Endothelial cell of umbilical vein (primary cell): Measurements from ENCODE around the gene SPG11.

Experiments
- EZH2 ChIP-seq: IDR thresholded peaks from 2 replicates; pipeline ENCODE4 v1.6.1; 2012; ENCODE audit warnings: borderline replicate concordance, low read depth, mild to moderate bottlenecking, moderate library complexity, low read length, inconsistent platforms; ENCODE audit not compliant: severe bottlenecking
- JUN ChIP-seq: IDR thresholded peaks from 2 replicates; pipeline ENCODE4 v1.6.1; 2011; ENCODE audit warnings: borderline replicate concordance, low read depth; ENCODE audit not compliant: insufficient read length, insufficient read depth
- POLR2A ChIP-seq: IDR thresholded peaks from 2 replicates; pipeline ENCODE4 v1.6.1; 2012; ENCODE audit warnings: low read depth, mild to moderate bottlenecking, control low read depth, low read length
- TF ChIP-seq, protein P1 (sequence below): IDR thresholded peaks from 2 replicates; pipeline ENCODE4 v1.6.1; 2011; ENCODE audit not compliant: insufficient read depth, insufficient read length
- TF ChIP-seq, protein P2 (sequence below), 2 donors: IDR thresholded peaks; 1 replicate in 1 of 2; 2 replicates in 1 of 2; pipeline ENCODE4 v1.5.1; 2011; ENCODE audit warnings: low read length in 2 of 2, mild to moderate bottlenecking in 2 of 2, moderate library complexity in 2 of 2, control low read depth in 1 of 2, inconsistent platforms in 1 of 2, low read depth in 1 of 2; ENCODE audit not compliant: insufficient read depth in 1 of 2; ENCODE audit errors: extremely low read depth in 1 of 2

DNA sequence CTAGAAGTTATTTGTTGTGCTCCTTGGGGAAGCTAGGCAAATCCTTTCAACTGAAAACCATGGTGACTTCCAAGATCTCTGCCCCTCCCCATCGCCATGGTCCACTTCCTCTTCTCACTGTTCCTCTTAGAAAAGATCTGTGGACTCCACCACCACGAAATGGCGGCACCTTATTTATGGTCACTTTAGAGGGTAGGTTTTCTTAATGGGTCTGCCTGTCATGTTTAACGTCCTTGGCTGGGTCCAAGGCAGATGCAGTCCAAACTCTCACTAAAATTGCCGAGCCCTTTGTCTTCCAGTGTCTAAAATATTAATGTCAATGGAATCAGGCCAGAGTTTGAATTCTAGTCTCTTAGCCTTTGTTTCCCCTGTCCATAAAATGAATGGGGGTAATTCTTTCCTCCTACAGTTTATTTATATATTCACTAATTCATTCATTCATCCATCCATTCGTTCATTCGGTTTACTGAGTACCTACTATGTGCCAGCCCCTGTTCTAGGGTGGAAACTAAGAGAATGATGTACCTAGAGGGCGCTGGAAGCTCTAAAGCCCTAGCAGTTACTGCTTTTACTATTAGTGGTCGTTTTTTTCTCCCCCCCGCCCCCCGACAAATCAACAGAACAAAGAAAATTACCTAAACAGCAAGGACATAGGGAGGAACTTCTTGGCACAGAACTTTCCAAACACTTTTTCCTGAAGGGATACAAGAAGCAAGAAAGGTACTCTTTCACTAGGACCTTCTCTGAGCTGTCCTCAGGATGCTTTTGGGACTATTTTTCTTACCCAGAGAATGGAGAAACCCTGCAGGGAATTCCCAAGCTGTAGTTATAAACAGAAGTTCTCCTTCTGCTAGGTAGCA lies 47.0 kb upstream of the SPG11 start:
- TF ChIP-seq, protein P1, sequence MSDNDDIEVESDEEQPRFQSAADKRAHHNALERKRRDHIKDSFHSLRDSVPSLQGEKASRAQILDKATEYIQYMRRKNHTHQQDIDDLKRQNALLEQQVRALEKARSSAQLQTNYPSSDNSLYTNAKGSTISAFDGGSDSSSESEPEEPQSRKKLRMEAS: no peak
- TF ChIP-seq EZH2 (no peak), POLR2A (no peak), JUN (no peak)
- TF ChIP-seq, protein P2, sequence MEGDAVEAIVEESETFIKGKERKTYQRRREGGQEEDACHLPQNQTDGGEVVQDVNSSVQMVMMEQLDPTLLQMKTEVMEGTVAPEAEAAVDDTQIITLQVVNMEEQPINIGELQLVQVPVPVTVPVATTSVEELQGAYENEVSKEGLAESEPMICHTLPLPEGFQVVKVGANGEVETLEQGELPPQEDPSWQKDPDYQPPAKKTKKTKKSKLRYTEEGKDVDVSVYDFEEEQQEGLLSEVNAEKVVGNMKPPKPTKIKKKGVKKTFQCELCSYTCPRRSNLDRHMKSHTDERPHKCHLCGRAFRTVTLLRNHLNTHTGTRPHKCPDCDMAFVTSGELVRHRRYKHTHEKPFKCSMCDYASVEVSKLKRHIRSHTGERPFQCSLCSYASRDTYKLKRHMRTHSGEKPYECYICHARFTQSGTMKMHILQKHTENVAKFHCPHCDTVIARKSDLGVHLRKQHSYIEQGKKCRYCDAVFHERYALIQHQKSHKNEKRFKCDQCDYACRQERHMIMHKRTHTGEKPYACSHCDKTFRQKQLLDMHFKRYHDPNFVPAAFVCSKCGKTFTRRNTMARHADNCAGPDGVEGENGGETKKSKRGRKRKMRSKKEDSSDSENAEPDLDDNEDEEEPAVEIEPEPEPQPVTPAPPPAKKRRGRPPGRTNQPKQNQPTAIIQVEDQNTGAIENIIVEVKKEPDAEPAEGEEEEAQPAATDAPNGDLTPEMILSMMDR (IDR thresholded peaks at IDR 0.05; ENCODE audit: extremely low read depth in 1 of 2, insufficient read depth in 1 of 2, low read depth in 1 of 2, low read length in 2 of 2): peak in 1 of 2 donors; percentile 19
